ENCODE measurements around the gene C11orf71.

C11orf71 gene

DNA sequence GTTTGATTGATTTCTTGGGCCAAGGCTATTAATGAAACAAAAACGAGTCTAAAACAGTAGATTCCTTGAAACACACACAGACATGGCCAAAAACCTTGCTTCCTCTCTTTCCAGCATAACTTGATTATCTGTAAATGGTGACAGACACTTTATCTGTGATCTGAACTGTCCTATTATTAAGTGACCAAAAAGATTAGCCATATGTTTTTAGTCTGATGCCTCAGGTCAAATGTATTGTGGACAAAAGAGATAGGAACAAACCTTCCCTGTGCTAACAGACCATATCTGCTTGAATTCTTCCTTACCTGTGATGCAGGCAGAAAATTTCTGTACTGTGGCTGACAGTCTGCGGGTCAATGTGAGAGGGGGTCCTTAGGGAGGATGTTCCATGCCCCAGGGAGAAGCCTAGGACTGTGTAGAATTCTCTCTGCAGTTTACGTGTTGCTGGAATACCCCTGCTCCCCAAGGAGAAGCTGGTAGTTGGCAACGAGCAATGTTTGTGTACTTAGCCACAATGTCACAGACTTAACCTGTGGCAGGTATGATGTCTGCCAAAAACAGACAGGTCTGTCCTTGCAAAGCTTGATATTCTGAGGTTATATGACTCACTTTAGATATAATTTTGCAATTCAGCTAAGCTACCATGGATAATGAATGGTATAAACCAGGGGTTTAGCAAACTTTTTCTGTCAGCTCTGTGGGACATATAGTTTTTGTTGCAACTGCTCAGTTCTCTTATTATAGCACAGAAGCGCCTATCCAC is 31.2 kb downstream of the C11orf71 start:
- Histone ChIP-seq H3K9ac (ENCODE audit: low read depth, low read length) (no peak overlapping the region), H3K27me3 (ENCODE audit: control insufficient read depth, insufficient read depth, low read length) (no peaks in the 10 kb centered on the region), H3K4me1 (ENCODE audit: control insufficient read depth, insufficient read depth, low read length) (peaks cover 32% of the 10 kb centered on the region), H3K9me3 (replicated peaks; ENCODE audit: low read length) (no peaks in the 10 kb centered on the region), H3K36me3 (ENCODE audit: insufficient read depth, low read length) (no peaks in the 10 kb centered on the region), H3K4me2 (ENCODE audit: low read length) (no peak overlapping the region), H3K4me3 (ENCODE audit: low read length) (no peak overlapping the region)

DNA sequence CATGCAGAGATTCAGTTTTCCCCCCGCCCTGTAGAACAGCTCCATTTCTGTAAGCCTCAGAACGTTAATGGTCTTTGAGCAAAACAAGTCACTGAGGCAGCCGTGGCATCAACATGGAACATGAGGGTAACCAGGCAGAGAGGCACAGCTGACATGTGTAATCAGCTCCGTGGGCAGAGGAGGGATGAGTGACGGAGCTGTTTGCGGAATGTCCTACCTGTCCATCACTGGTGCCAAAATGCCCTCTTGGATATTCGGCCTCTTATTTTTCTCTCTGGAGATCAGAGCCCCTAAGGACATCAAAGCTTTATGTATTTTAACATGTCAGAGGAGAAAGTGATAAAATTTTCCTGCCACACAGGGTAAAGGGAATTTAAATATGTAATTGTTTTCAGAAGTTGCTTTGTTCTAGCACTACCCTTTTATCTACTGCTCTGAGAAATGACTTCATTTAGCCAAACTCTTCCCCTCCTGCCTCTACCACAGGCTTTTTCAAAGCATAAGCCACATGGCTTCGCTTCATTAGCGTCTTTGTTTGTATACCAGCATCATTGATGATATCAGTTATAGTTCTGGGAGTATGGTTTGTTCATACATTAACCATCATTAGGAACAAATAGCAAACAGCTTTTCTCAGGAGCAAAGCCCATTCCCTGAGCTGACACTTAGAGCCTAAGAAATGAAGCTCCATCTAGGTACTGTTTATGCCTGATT is 32.9 kb downstream of the C11orf71 start:
- no peaks in the 10 kb centered on the region for H3K27me3 ChIP-seq (ENCODE audit: control insufficient read depth, insufficient read depth, low read length)
- no peaks in the 10 kb centered on the region for H3K36me3 ChIP-seq (ENCODE audit: insufficient read depth, low read length)
- H3K4me2 ChIP-seq (ENCODE audit: low read length), result peak overlapping the region; percentile 71
- no peaks in the 10 kb centered on the region for H3K9me3 ChIP-seq (replicated peaks; ENCODE audit: low read length)
- peaks cover 26% of the 10 kb centered on the region for H3K4me1 ChIP-seq (ENCODE audit: control insufficient read depth, insufficient read depth, low read length)
- H3K9ac ChIP-seq (ENCODE audit: low read depth, low read length), result peak overlapping the region; percentile 65
- peak overlapping the region; percentile 52 for H3K4me3 ChIP-seq (ENCODE audit: low read length)

- Histone ChIP-seq H3K27me3 (ENCODE audit: control insufficient read depth, insufficient read depth, low read length) (no peaks in the 10 kb centered on the region), H3K4me3 (ENCODE audit: low read length) (peak overlapping the region; percentile 52), H3K9ac (ENCODE audit: low read depth, low read length) (peak overlapping the region; percentile 65), H3K4me2 (ENCODE audit: low read length) (peak overlapping the region; percentile 71), H3K9me3 (replicated peaks; ENCODE audit: low read length) (no peaks in the 10 kb centered on the region), H3K4me1 (ENCODE audit: control insufficient read depth, insufficient read depth, low read length) (peaks cover 26% of the 10 kb centered on the region), H3K36me3 (ENCODE audit: insufficient read depth, low read length) (no peaks in the 10 kb centered on the region)
Observed at GRCh38 chr11:114366331-114367243, 33.7 kb downstream of the C11orf71 start.

GRCh38 chr11:114362958-114363357 is 37.4 kb downstream of the C11orf71 start:
- Histone ChIP-seq H3K27me3 (ENCODE audit: control insufficient read depth, insufficient read depth, low read length) (no peaks in the 10 kb centered on the region), H3K9ac (ENCODE audit: low read depth, low read length) (no peak overlapping the region), H3K4me2 (ENCODE audit: low read length) (no peak overlapping the region), H3K36me3 (ENCODE audit: insufficient read depth, low read length) (no peaks in the 10 kb centered on the region), H3K4me3 (ENCODE audit: low read length) (no peak overlapping the region), H3K4me1 (ENCODE audit: control insufficient read depth, insufficient read depth, low read length) (peaks cover 43% of the 10 kb centered on the region), H3K9me3 (replicated peaks; ENCODE audit: low read length) (no peaks in the 10 kb centered on the region)

GRCh38 chr11:114362326-114362725 is 38.0 kb downstream of the C11orf71 start:
- H3K4me2 ChIP-seq (ENCODE audit: low read length), result no peak overlapping the region
- no peaks in the 10 kb centered on the region for H3K9me3 ChIP-seq (replicated peaks; ENCODE audit: low read length)
- no peak overlapping the region for H3K9ac ChIP-seq (ENCODE audit: low read depth, low read length)
- H3K27me3 ChIP-seq (ENCODE audit: control insufficient read depth, insufficient read depth, low read length), result no peaks in the 10 kb centered on the region
- no peaks in the 10 kb centered on the region for H3K36me3 ChIP-seq (ENCODE audit: insufficient read depth, low read length)
- H3K4me1 ChIP-seq (ENCODE audit: control insufficient read depth, insufficient read depth, low read length), result peaks cover 36% of the 10 kb centered on the region
- no peak overlapping the region for H3K4me3 ChIP-seq (ENCODE audit: low read length)

DNA sequence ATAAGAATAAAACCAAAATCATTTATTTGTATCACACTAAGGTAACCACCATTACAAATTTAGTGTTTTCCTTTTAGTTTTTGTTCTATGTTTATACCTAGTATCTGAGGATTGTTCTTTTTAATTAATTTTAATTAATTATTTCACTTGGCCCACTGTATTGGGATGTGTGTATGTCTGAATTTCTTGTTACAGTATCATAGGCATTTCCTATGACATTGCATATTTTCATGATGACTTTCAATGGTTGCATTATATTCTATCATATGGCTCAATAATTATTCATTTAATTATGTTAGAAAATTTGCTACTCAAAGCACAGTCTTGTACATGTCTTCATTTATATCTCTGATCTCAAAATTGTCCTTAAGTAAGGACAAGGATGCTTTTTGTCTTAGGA is 41.0 kb downstream of the C11orf71 start:
- no peaks in the 10 kb centered on the region for H3K36me3 ChIP-seq (ENCODE audit: insufficient read depth, low read length)
- peak overlapping the region; percentile 46 for H3K4me2 ChIP-seq (ENCODE audit: low read length)
- H3K9me3 ChIP-seq (replicated peaks; ENCODE audit: low read length), result no peaks in the 10 kb centered on the region
- H3K9ac ChIP-seq (ENCODE audit: low read depth, low read length), result peak overlapping the region; percentile 41
- H3K4me1 ChIP-seq (ENCODE audit: control insufficient read depth, insufficient read depth, low read length), result peaks cover 18% of the 10 kb centered on the region
- H3K4me3 ChIP-seq (ENCODE audit: low read length), result no peak overlapping the region
- H3K27me3 ChIP-seq (ENCODE audit: control insufficient read depth, insufficient read depth, low read length), result no peaks in the 10 kb centered on the region

DNA sequence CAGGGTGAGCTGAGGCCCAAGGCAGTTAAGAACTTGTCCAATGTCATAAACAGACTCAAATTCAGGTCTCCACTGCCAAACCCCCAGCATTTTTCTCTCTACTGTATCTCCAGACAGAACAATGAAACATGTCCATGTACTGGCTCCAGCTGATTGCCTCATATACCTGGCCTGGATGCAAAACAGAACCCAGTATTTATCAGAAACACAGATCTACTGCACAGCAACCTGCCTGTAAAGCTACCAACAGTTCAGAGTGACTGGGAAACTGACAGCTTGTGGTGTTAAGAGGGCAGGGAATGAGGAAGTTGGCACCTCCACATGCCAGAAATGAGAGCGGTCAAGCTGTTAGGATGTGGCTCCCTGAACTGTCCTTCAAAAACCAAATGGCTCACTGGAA is 41.6 kb downstream of the C11orf71 start:
- no peaks in the 10 kb centered on the region for H3K27me3 ChIP-seq (ENCODE audit: control insufficient read depth, insufficient read depth, low read length)
- peak overlapping the region; percentile 8 for H3K9ac ChIP-seq (ENCODE audit: low read depth, low read length)
- no peak overlapping the region for H3K4me2 ChIP-seq (ENCODE audit: low read length)
- no peaks in the 10 kb centered on the region for H3K36me3 ChIP-seq (ENCODE audit: insufficient read depth, low read length)
- H3K4me1 ChIP-seq (ENCODE audit: control insufficient read depth, insufficient read depth, low read length), result peaks cover 23% of the 10 kb centered on the region
- H3K9me3 ChIP-seq (replicated peaks; ENCODE audit: low read length), result no peaks in the 10 kb centered on the region
- H3K4me3 ChIP-seq (ENCODE audit: low read length), result no peak overlapping the region

GRCh38 chr11:114354076-114354475 is 46.2 kb downstream of the C11orf71 start:
- peaks cover 14% of the 10 kb centered on the region for H3K4me1 ChIP-seq (ENCODE audit: control insufficient read depth, insufficient read depth, low read length)
- peak overlapping the region; percentile 26 for H3K4me2 ChIP-seq (ENCODE audit: low read length)
- no peaks in the 10 kb centered on the region for H3K9me3 ChIP-seq (replicated peaks; ENCODE audit: low read length)
- no peaks in the 10 kb centered on the region for H3K27me3 ChIP-seq (ENCODE audit: control insufficient read depth, insufficient read depth, low read length)
- H3K9ac ChIP-seq (ENCODE audit: low read depth, low read length), result no peak overlapping the region
- H3K4me3 ChIP-seq (ENCODE audit: low read length), result no peak overlapping the region
- no peaks in the 10 kb centered on the region for H3K36me3 ChIP-seq (ENCODE audit: insufficient read depth, low read length)

- peak overlapping the region; percentile 26 for H3K4me2 ChIP-seq (ENCODE audit: low read length)
- H3K36me3 ChIP-seq (ENCODE audit: insufficient read depth, low read length), result no peaks in the 10 kb centered on the region
- H3K4me3 ChIP-seq (ENCODE audit: low read length), result no peak overlapping the region
- H3K4me1 ChIP-seq (ENCODE audit: control insufficient read depth, insufficient read depth, low read length), result peaks cover 7% of the 10 kb centered on the region
- H3K9ac ChIP-seq (ENCODE audit: low read depth, low read length), result no peak overlapping the region
- no peaks in the 10 kb centered on the region for H3K9me3 ChIP-seq (replicated peaks; ENCODE audit: low read length)
- H3K27me3 ChIP-seq (ENCODE audit: control insufficient read depth, insufficient read depth, low read length), result no peaks in the 10 kb centered on the region
Observed at GRCh38 chr11:114353443-114353842, 46.9 kb downstream of the C11orf71 start.

- Histone ChIP-seq H3K9me3 (replicated peaks; ENCODE audit: low read length) (no peaks in the 10 kb centered on the region), H3K9ac (ENCODE audit: low read depth, low read length) (no peak overlapping the region), H3K4me3 (ENCODE audit: low read length) (no peak overlapping the region), H3K4me2 (ENCODE audit: low read length) (no peak overlapping the region), H3K27me3 (ENCODE audit: control insufficient read depth, insufficient read depth, low read length) (no peaks in the 10 kb centered on the region), H3K4me1 (ENCODE audit: control insufficient read depth, insufficient read depth, low read length) (peaks cover 7% of the 10 kb centered on the region), H3K36me3 (ENCODE audit: insufficient read depth, low read length) (no peaks in the 10 kb centered on the region)
Observed at GRCh38 chr11:114350022-114350421, 50.3 kb downstream of the C11orf71 start.

All from skeletal muscle satellite cell (primary cell).